ENCODE measurements around the gene FAF1.

- TF ChIP-seq CTCF (IDR thresholded peaks at IDR 0.05; ENCODE audit: insufficient read depth, low read length, poor library complexity, severe bottlenecking) (no peak), EZH2phosphoT487 (conservative IDR thresholded peaks at IDR 0.05; ENCODE audit: low read length) (no peak)
These were observed 15.4 kb upstream of the FAF1 start for GRCh38 chr1:50975436-50975835.
